ENCODE results near the gene SEC14L1.

The SEC14L1 gene

GRCh38 chr17:77164483-77165091 lies 23.8 kb downstream of the SEC14L1 start:
- no peak for DNase-seq

GRCh38 chr17:77165577-77165976 lies 24.8 kb downstream of the SEC14L1 start:
- no peak for DNase-seq

- DNase-seq = no peak
These were observed 26.9 kb downstream of the SEC14L1 start for GRCh38 chr17:77167472-77168306.

GRCh38 chr17:77173104-77173503 lies 32.3 kb downstream of the SEC14L1 start:
- DNase-seq = no peak

GRCh38 chr17:77174928-77175661 lies 34.3 kb downstream of the SEC14L1 start:
- DNase-seq = no peak

GRCh38 chr17:77177002-77177741 lies 36.4 kb downstream of the SEC14L1 start:
- no peak for DNase-seq

- no peak for DNase-seq
These were observed 37.3 kb downstream of the SEC14L1 start for GRCh38 chr17:77178050-77178449.

GRCh38 chr17:77178563-77178962 lies 37.8 kb downstream of the SEC14L1 start:
- DNase-seq = no peak

- DNase-seq = no peak
These were observed 40.0 kb downstream of the SEC14L1 start for GRCh38 chr17:77180503-77181357.

GRCh38 chr17:77182205-77183172 lies 41.7 kb downstream of the SEC14L1 start:
- DNase-seq = no peak

- no peak for DNase-seq
These were observed 43.7 kb downstream of the SEC14L1 start for GRCh38 chr17:77184474-77184873.

- no peak for DNase-seq
These were observed 44.4 kb downstream of the SEC14L1 start for GRCh38 chr17:77185137-77185536.

- DNase-seq = no peak
These were observed 45.4 kb downstream of the SEC14L1 start for GRCh38 chr17:77186141-77186604.

GRCh38 chr17:77188084-77189066 lies 47.6 kb downstream of the SEC14L1 start:
- DNase-seq = no peak

- DNase-seq = no peak
These were observed 48.4 kb downstream of the SEC14L1 start for GRCh38 chr17:77189148-77189547.

GRCh38 chr17:77190576-77190975 lies 49.8 kb downstream of the SEC14L1 start:
- no peak for DNase-seq

GRCh38 chr17:77191244-77191643 lies 50.5 kb downstream of the SEC14L1 start:
- DNase-seq = no peak

GRCh38 chr17:77193653-77194052 lies 52.9 kb downstream of the SEC14L1 start:
- DNase-seq = no peak

GRCh38 chr17:77194179-77194578 lies 53.4 kb downstream of the SEC14L1 start:
- no peak for DNase-seq

Measured in GDM1 (cell line).